Left colon (tissue), 2 donors: ENCODE measurements around the gene YBEY. TPM values are rescaled to one million over a fixed set of nuclear protein-coding genes. Genes with fewer than 3 reads are reported as not detected.
"Not testable (repeated sequence)": the region's sequence is repeated elsewhere in the genome, so short reads cannot be mapped to it uniquely, and the experiment has no call there.

Experiments
- ATAC-seq: fragments of 200-7000 bp; cut with Tn5 transposase; one replicate; pipeline ENCODE4 v1.9.1; 2020; ENCODE audit warnings: mild to moderate bottlenecking, moderate library complexity
- DNase-seq, 2 donors: peaks; one replicate each; pipeline ENCODE4 v3.0.0-alpha.2; 2020
- intact Hi-C, 2 donors: fragments of 100-400 bp; cut with DNase I in 1 of 2; cut with micrococcal nuclease in 1 of 2; formaldehyde crosslinking; loops; one replicate each; pipeline versions ENCODE4 v1.11.2 to v1.14.0; 2022; cut with DNase I, micrococcal nuclease
- total RNA-seq, 2 donors: library from RNA; stranded (reverse); fragmentation: NEBNext Ultra II Directional; extraction: Animal tissue kit (Norgen Biotek cat#: 25700); gene quantifications; one replicate each; pipeline ENCODE4 v1.2.1, GENCODE V29; 2021
- donor health status: DM: no; HTN: no; CAD: no.
- donor health status: DM: yes; HTN: yes; CAD: no.

YBEY gene
- total RNA-seq, 2 donors from 2014 or later = 19.6 to 25.7 TPM

- intact Hi-C loops = no loop called here
- ATAC-seq = no peak
- no peak for DNase-seq
These were observed 9.1 kb downstream of the YBEY start for GRCh38 chr21:46295177-46295770.

GRCh38 chr21:46295996-46296752 is 10.0 kb downstream of the YBEY start:
- DNase-seq (peak; percentile 67 to 71), ATAC-seq (peak; percentile 36)
- intact Hi-C loops = no loop called here

GRCh38 chr21:46297338-46298271 is 11.5 kb downstream of the YBEY start:
- peak; percentile 56 for ATAC-seq
- intact Hi-C loops = no loop called here
- no peak for DNase-seq

GRCh38 chr21:46299167-46299566 is 13.0 kb downstream of the YBEY start:
- intact Hi-C loops = no loop called here
- no peak for ATAC-seq

GRCh38 chr21:46301759-46302158 is 15.6 kb downstream of the YBEY start:
- DNase-seq (no peak), ATAC-seq (no peak)
- intact Hi-C loops = no loop called here

More at GRCh38 chr21:46299167-46299566, 13.0 kb downstream of the YBEY start:
- DNase-seq = no peak

GRCh38 chr21:46304437-46304836 is 18.3 kb downstream of the YBEY start:
- ATAC-seq (no peak), DNase-seq (no peak)
- intact Hi-C loops = no loop called here

GRCh38 chr21:46304955-46305354 is 18.8 kb downstream of the YBEY start:
- ATAC-seq (peak; percentile 6), DNase-seq (no peak)
- intact Hi-C loops = no loop called here

GRCh38 chr21:46307625-46308024 is 21.5 kb downstream of the YBEY start:
- DNase-seq (no peak), ATAC-seq (no peak)
- intact Hi-C loops = no loop called here

- ATAC-seq (no peak), DNase-seq (no peak)
- intact Hi-C loops = no loop called here
These were observed 22.3 kb downstream of the YBEY start for GRCh38 chr21:46308431-46308830.

GRCh38 chr21:46310260-46310659 is 24.1 kb downstream of the YBEY start:
- intact Hi-C loops = not testable (repeated sequence)

GRCh38 chr21:46311568-46311967 is 25.4 kb downstream of the YBEY start:
- ATAC-seq (no peak), DNase-seq (no peak)
- intact Hi-C loops = no loop called here

More at GRCh38 chr21:46310260-46310659, 24.1 kb downstream of the YBEY start:
- DNase-seq, ATAC-seq: not testable (repeated sequence)

- ATAC-seq (no peak), DNase-seq (no peak)
- intact Hi-C loops = no loop called here
These were observed 26.8 kb downstream of the YBEY start for GRCh38 chr21:46312949-46313348.

GRCh38 chr21:46314441-46315020 is 28.4 kb downstream of the YBEY start:
- no peak for ATAC-seq

GRCh38 chr21:46316708-46317324 is 30.7 kb downstream of the YBEY start:
- intact Hi-C loops = no loop called here
- no peak for DNase-seq
- no peak for ATAC-seq

More at GRCh38 chr21:46314441-46315020, 28.4 kb downstream of the YBEY start:
- intact Hi-C loops = no loop called here
- no peak for DNase-seq

GRCh38 chr21:46317710-46318463 is 31.7 kb downstream of the YBEY start:
- intact Hi-C loops = no loop called here
- DNase-seq = peak; percentile 73 to 74
- peak; percentile 89 for ATAC-seq

- intact Hi-C loops = no loop called here
- DNase-seq (no peak), ATAC-seq (no peak)
These were observed 32.3 kb downstream of the YBEY start for GRCh38 chr21:46318464-46318845.

- ATAC-seq = no peak
- DNase-seq = no peak
- intact Hi-C loops = no loop called here
These were observed 33.0 kb downstream of the YBEY start for GRCh38 chr21:46319186-46319585.

GRCh38 chr21:46320331-46320801 is 34.2 kb downstream of the YBEY start:
- no peak for ATAC-seq
- DNase-seq = no peak
- intact Hi-C loops = no loop called here
